Measurements from ENCODE around the gene INO80.

- TF ChIP-seq EP300 (IDR thresholded peaks at IDR 0.05) (no peak), CTCF (IDR thresholded peaks at IDR 0.05) (no peak), POLR2A (IDR thresholded peaks at IDR 0.05) (no peak), POLR2AphosphoS5 (IDR thresholded peaks at IDR 0.05) (no peak)
Observed at GRCh38 chr15:41032079-41032328, 84.1 kb downstream of the INO80 start.
